Central memory CD8-positive, alpha-beta T cell (primary cell): ENCODE results near the gene STYXL2.

ENCODE experiments used
- ATAC-seq: fragments of 150-1000 bp; cut with Tn5 transposase; replicated peaks from 2 replicates; pipeline ENCODE4 v1.10.0; 2022; ENCODE audit warnings: mild to moderate bottlenecking, moderate FRiP score, moderate number of reproducible peaks; ENCODE audit not compliant: poor library complexity, severe bottlenecking; ENCODE audit errors: extremely low read depth
- DNase-seq, 2 donors: peaks; one replicate each; pipeline ENCODE4 v3.0.0; 2021; ENCODE audit warnings: low spot score in 2 of 2
- H3K27ac Mint-ChIP-seq: one replicate; pipeline ENCODE4 v1.8.0; 2022; ENCODE audit warnings: low read depth, mild to moderate bottlenecking, moderate library complexity, mixed read lengths
- H3K27me3 Mint-ChIP-seq: one replicate; pipeline ENCODE4 v1.8.0; 2022; ENCODE audit warnings: mixed read lengths
- H3K36me3 Mint-ChIP-seq: one replicate; pipeline ENCODE4 v1.8.0; 2022; ENCODE audit warnings: mild to moderate bottlenecking, moderate library complexity, mixed read lengths; ENCODE audit not compliant: insufficient read depth
- H3K4me1 Mint-ChIP-seq: one replicate; pipeline ENCODE4 v1.8.0; 2022; ENCODE audit warnings: mixed read lengths
- H3K4me3 Mint-ChIP-seq: one replicate; pipeline ENCODE4 v1.8.0; 2022; ENCODE audit warnings: mild to moderate bottlenecking, moderate library complexity, mixed read lengths
- H3K9me3 Mint-ChIP-seq: one replicate; pipeline ENCODE4 v1.8.0; 2022; ENCODE audit warnings: mixed read lengths

STYXL2 gene

GRCh38 chr1:167065471-167065870, 28.4 kb upstream of the STYXL2 start:
- peaks cover 4% of the 10 kb centered on the region for H3K36me3 Mint-ChIP-seq

GRCh38 chr1:167066333-167067122, 27.3 kb upstream of the STYXL2 start:
- Mint-ChIP-seq H3K27me3 (no peaks in the 10 kb centered on the region), H3K4me1 (no peaks in the 10 kb centered on the region), H3K36me3 (peaks cover 4% of the 10 kb centered on the region), H3K4me3 (no peak overlapping the region), H3K9me3 (no peaks in the 10 kb centered on the region), H3K27ac (no peak overlapping the region)
- ATAC-seq = peak; percentile 73
- peak; percentile 66 to 76 for DNase-seq

More at GRCh38 chr1:167065471-167065870, 28.4 kb upstream of the STYXL2 start:
- no peaks in the 10 kb centered on the region for H3K4me1 Mint-ChIP-seq
- DNase-seq (no peak), ATAC-seq (no peak)
- H3K27ac Mint-ChIP-seq = no peak overlapping the region
- no peak overlapping the region for H3K4me3 Mint-ChIP-seq
- no peaks in the 10 kb centered on the region for H3K9me3 Mint-ChIP-seq
- H3K27me3 Mint-ChIP-seq = no peaks in the 10 kb centered on the region

- DNase-seq (no peak), ATAC-seq (no peak)
- H3K4me1 Mint-ChIP-seq = no peaks in the 10 kb centered on the region
- peaks cover 2% of the 10 kb centered on the region for H3K36me3 Mint-ChIP-seq
- no peaks in the 10 kb centered on the region for H3K27me3 Mint-ChIP-seq
- H3K27ac Mint-ChIP-seq = no peak overlapping the region
- H3K4me3 Mint-ChIP-seq = no peak overlapping the region
- no peaks in the 10 kb centered on the region for H3K9me3 Mint-ChIP-seq
These were observed 26.0 kb upstream of the STYXL2 start for GRCh38 chr1:167067904-167068303.

- Mint-ChIP-seq H3K4me1 (no peaks in the 10 kb centered on the region), H3K4me3 (no peak overlapping the region), H3K27ac (no peak overlapping the region), H3K36me3 (peaks cover 2% of the 10 kb centered on the region), H3K27me3 (no peaks in the 10 kb centered on the region), H3K9me3 (no peaks in the 10 kb centered on the region)
- no peak for DNase-seq
- ATAC-seq = no peak
These were observed 25.1 kb upstream of the STYXL2 start for GRCh38 chr1:167068761-167069160.

GRCh38 chr1:167071286-167071685, 22.6 kb upstream of the STYXL2 start:
- no peak for DNase-seq
- no peak overlapping the region for H3K27ac Mint-ChIP-seq
- H3K27me3 Mint-ChIP-seq = no peaks in the 10 kb centered on the region
- no peak overlapping the region for H3K4me3 Mint-ChIP-seq
- ATAC-seq = no peak
- H3K9me3 Mint-ChIP-seq = no peaks in the 10 kb centered on the region
- peaks cover 4% of the 10 kb centered on the region for H3K36me3 Mint-ChIP-seq
- H3K4me1 Mint-ChIP-seq = peaks cover 21% of the 10 kb centered on the region

- H3K4me1 Mint-ChIP-seq = peaks cover 51% of the 10 kb centered on the region
- peak overlapping the region; percentile 62 for H3K4me3 Mint-ChIP-seq
- no peaks in the 10 kb centered on the region for H3K9me3 Mint-ChIP-seq
- H3K27me3 Mint-ChIP-seq = no peaks in the 10 kb centered on the region
- DNase-seq (no peak), ATAC-seq (peak; percentile 24)
- H3K36me3 Mint-ChIP-seq = peaks cover 2% of the 10 kb centered on the region
- peak overlapping the region; percentile 65 for H3K27ac Mint-ChIP-seq
These were observed 17.7 kb upstream of the STYXL2 start for GRCh38 chr1:167076136-167076710.

GRCh38 chr1:167077128-167077867, 16.6 kb upstream of the STYXL2 start:
- Mint-ChIP-seq H3K27ac (peak overlapping the region; percentile 84), H3K9me3 (no peaks in the 10 kb centered on the region), H3K36me3 (peaks cover 2% of the 10 kb centered on the region), H3K4me3 (peak overlapping the region; percentile 38), H3K27me3 (no peaks in the 10 kb centered on the region), H3K4me1 (peaks cover 58% of the 10 kb centered on the region)
- DNase-seq = no peak
- no peak for ATAC-seq

GRCh38 chr1:167077868-167078210, 16.0 kb upstream of the STYXL2 start:
- no peak overlapping the region for H3K4me3 Mint-ChIP-seq
- no peaks in the 10 kb centered on the region for H3K9me3 Mint-ChIP-seq
- DNase-seq (no peak), ATAC-seq (no peak)
- no peaks in the 10 kb centered on the region for H3K27me3 Mint-ChIP-seq
- H3K4me1 Mint-ChIP-seq = peaks cover 62% of the 10 kb centered on the region
- peak overlapping the region; percentile 84 for H3K27ac Mint-ChIP-seq
- H3K36me3 Mint-ChIP-seq = peaks cover 2% of the 10 kb centered on the region

- H3K4me1 Mint-ChIP-seq = peaks cover 37% of the 10 kb centered on the region
- H3K27me3 Mint-ChIP-seq = no peaks in the 10 kb centered on the region
- no peak for ATAC-seq
- no peaks in the 10 kb centered on the region for H3K9me3 Mint-ChIP-seq
- H3K4me3 Mint-ChIP-seq = no peak overlapping the region
- H3K27ac Mint-ChIP-seq = no peak overlapping the region
- DNase-seq = no peak
- H3K36me3 Mint-ChIP-seq = no peaks in the 10 kb centered on the region
These were observed 12.2 kb upstream of the STYXL2 start for GRCh38 chr1:167081594-167082156.

- H3K27ac Mint-ChIP-seq = no peak overlapping the region
- ATAC-seq = no peak
- H3K27me3 Mint-ChIP-seq = no peaks in the 10 kb centered on the region
- no peaks in the 10 kb centered on the region for H3K36me3 Mint-ChIP-seq
- peaks cover 29% of the 10 kb centered on the region for H3K4me1 Mint-ChIP-seq
- no peak overlapping the region for H3K4me3 Mint-ChIP-seq
- no peak for DNase-seq
- no peaks in the 10 kb centered on the region for H3K9me3 Mint-ChIP-seq
These were observed 11.3 kb upstream of the STYXL2 start for GRCh38 chr1:167082511-167083027.

- Mint-ChIP-seq H3K9me3 (no peaks in the 10 kb centered on the region), H3K36me3 (no peaks in the 10 kb centered on the region), H3K4me3 (no peak overlapping the region), H3K27me3 (no peaks in the 10 kb centered on the region), H3K4me1 (peaks cover 26% of the 10 kb centered on the region), H3K27ac (no peak overlapping the region)
- DNase-seq (no peak), ATAC-seq (no peak)
These were observed 10.7 kb upstream of the STYXL2 start for GRCh38 chr1:167083066-167083665.

- Mint-ChIP-seq H3K27me3 (no peaks in the 10 kb centered on the region), H3K9me3 (no peaks in the 10 kb centered on the region), H3K4me3 (no peak overlapping the region), H3K27ac (no peak overlapping the region), H3K4me1 (peaks cover 20% of the 10 kb centered on the region), H3K36me3 (no peaks in the 10 kb centered on the region)
- ATAC-seq = no peak
- no peak for DNase-seq
These were observed 10.0 kb upstream of the STYXL2 start for GRCh38 chr1:167083871-167084270.
